NCI-H748 treated with DMSO at 0.1 percent for 48 hours (cell line): Measurements from ENCODE around the gene NOC4L.

Experiments
- DNase-seq: peaks from one replicate; lab custom pipeline; 2025; lab: John Stamatoyannopoulos, UW

NOC4L gene

DNA sequence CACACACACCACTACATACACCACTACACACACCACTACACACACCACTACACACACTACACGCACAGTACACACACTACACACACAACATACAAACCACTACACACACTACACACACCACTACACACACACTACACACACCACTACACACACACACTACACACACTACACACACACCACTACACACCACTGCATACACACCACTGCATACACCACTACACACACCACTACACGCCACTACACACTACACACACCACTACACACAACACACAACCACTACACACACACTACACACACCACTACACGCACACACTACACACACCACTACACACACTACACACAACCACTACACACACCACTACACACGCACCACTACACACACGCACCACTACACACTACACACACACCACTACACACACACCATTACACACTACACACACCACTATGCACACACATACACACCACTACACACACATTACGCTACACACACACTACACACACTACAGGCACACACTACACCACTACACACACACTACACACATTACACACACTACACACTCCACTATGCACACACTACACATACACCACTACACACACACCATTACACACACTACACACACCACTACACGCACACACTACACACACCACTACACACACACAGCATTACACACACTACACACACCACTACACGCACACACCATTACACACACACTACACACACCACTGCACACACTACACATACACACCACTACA is 12.5 kb downstream of the NOC4L start:
- no peak for DNase-seq

DNA sequence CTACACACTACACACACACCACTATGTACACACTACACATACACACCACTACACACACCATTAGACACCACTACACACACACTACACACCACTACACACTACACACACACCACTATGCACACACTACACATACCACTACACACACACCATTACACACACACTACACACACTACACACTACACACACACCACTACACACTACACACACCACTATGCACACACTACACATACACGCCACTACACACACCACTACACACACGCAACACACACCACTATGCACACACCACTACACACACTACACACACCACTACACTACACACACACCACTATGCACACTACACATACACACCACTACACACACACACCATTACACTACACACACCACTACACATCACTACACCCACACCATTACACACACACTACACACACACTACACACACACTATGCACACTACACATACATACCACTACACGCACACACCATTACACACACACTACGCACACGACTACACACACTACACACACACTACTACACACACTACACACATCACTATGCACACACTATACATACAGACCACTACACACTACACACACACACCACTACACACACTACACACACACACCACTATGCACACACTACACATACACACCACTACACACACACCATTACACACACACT is 13.6 kb downstream of the NOC4L start:
- no peak for DNase-seq

GRCh38 chr12:132158677-132159554 is 14.7 kb downstream of the NOC4L start:
- no peak for DNase-seq

DNA sequence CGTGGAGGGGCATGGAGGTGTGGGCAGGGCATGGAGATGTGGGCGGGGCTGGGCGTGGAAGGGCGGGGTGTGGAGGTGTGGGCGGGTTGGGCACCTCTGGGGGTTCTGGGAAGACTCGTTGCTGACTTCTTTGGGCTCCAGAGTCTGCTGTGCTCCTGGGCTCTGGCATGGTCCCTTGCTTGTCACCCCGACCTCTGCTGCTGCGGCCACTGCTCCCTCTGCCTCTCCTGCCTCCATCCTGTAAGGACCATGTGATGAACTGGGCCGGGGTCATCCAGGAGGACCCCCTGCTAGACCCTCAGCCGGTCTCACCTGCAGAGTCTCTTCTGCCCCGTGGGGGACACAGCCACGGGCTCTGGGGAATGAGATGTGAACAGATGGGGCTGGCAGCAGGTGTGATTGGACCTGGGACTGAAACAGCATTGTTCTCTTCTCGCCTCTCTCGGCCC is 15.3 kb downstream of the NOC4L start:
- DNase-seq, result no peak

GRCh38 chr12:132160016-132160415 is 15.8 kb downstream of the NOC4L start:
- DNase-seq, result no peak

- DNase-seq, result no peak
These were observed 16.4 kb downstream of the NOC4L start for GRCh38 chr12:132160601-132161035.

DNA sequence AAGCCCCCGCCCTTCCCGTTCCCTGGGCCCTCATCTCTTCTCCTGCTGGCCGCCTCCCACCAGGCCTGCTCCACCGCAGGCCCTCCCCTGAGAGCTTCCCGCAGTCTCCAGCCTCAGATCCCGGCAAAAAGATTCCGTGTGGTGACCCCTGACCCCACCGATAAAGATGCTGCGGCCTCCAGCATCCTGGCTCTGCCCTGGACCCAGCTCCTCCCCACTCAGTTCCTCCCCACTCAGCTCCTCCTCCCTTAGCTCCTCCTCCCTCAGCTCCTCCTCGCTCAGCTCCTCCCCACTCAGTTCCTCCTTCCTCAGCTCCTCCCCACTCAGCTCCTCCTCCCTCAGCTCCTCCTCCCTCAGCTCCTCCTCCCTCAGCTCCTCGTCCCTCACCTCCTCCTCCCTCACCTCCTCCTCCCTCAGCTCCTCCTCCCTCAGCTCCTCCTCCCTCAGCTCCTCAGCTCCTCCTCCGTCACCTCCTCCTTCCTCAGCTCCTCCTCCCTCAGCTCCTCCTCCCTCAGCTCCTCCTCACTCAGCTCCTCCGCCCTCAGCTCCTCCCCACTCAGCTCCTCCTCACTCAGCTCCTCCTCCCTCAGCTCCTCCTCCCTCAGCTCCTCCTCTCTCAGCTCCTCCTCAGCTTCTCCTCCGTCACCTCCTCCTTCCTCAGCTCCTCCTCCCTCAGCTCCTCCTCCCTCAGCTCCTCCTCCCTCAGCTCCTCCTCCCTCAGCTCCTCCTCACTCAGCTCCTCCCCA is 17.0 kb downstream of the NOC4L start:
- no peak for DNase-seq

DNA sequence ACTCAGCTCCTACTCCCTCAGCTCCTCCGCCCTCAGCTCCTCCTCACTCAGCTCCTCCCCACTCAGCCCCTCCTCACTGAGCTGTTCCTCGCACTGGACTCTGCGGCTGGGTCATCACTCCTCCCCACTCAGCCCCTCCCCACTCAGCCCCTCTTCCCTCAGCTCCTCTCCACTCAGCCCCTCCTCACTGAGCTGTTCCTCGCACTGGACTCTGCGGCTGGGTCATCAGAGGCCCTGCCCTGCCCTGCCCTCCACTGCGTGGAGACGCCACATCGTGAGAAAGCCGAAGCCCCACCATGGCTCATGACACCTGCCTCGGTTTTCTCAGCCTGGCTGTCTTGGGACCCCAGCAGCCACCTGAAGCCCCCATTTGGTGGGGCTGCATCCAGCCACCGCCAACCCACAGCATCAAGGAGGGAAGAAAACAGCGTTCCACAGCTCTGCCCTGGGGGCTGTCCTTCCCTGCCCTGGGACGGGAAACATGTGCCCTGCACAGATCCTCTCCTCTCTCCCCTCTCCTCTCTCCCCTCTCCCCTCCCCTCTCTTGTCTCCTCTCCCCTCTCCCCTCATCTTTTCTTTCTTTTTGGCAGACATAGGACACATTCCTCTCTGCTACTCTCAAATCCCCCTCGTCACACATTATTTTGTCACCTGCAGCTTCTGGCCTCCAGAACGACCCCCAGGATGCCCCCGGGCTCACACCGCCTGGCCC is 17.7 kb downstream of the NOC4L start:
- no peak for DNase-seq

- no peak for DNase-seq
These were observed 18.3 kb downstream of the NOC4L start for GRCh38 chr12:132162508-132163031.

DNA sequence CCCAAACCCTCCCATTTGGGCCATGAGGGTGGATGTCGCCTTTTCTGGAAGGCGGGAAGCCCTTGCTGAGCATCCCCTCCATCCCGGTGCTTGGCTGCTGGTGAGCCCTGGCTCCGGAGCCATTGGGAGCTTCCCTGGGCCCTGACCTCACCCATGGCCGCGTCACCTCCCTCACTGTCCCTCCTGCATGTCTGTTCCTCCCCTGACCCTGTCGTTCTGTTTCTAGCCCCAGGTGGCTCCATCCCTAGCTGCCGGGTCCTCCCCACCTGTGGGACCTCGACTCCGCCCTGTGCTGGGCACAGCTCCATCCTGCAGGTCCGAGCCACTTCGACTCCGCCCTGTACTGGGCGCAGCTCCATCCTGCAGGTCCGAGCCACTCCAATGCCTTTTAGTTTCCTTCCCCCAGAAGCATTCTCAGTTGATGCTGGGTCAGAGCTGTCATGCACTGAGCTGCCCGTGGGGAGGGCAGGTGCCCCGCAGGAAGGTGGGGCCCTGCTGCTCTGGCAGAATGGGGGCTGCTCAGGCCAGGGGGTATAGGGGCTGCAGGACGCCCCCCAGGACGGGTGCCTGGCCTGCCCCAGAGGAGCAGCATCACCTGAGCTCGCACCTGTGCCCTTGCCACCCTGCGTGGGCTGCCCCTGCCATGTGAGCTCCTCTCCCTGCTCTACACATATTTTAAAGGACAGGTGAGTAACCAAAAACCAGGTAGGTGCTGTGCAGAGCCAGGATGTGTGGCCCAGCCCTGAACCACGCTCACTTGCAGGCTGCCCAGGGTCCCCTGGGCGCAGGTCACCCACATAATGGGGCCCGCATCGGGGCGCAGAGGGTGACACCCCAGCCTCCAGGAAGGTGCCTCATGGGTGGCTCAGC is 19.0 kb downstream of the NOC4L start:
- DNase-seq, result no peak

- DNase-seq, result no peak
These were observed 19.6 kb downstream of the NOC4L start for GRCh38 chr12:132163911-132164288.

GRCh38 chr12:132164426-132164825 is 20.2 kb downstream of the NOC4L start:
- no peak for DNase-seq

GRCh38 chr12:132165584-132165983 is 21.3 kb downstream of the NOC4L start:
- no peak for DNase-seq

- no peak for DNase-seq
These were observed 21.8 kb downstream of the NOC4L start for GRCh38 chr12:132166093-132166492.

DNA sequence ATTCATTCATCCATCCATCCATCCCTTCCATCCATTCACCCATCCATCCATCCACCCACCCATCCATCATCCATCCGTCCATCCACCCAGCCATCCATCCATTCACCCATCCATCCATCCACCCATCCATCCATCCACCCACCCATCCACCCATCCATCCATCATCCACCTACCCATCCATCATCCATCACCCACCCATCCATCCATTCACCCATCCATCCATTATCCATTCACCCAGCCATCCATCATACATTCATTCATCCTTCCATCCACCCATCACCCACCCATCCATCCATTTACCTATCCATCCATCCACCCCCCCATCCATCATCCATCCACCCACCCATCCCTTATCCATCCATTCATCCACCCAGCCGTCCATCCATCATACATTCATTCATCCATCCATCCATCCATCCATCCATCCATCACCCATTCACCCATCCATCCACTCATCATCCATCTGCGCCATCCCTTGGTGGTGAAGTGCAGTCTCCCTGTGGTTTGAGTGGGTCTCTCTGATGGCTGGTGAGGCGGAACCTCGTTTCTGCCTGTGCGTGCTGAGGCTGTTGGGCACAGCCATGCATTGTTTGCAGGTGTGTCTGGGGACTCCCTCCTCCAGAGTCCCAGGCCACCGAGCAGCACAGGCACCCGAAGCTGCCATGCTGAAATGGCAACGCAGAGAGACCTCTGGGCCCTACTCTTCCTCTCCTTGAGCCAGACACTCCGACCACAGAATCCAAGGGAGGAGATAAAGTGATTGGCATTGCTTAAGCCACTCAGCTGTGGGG is 22.7 kb downstream of the NOC4L start:
- DNase-seq, result no peak

DNA sequence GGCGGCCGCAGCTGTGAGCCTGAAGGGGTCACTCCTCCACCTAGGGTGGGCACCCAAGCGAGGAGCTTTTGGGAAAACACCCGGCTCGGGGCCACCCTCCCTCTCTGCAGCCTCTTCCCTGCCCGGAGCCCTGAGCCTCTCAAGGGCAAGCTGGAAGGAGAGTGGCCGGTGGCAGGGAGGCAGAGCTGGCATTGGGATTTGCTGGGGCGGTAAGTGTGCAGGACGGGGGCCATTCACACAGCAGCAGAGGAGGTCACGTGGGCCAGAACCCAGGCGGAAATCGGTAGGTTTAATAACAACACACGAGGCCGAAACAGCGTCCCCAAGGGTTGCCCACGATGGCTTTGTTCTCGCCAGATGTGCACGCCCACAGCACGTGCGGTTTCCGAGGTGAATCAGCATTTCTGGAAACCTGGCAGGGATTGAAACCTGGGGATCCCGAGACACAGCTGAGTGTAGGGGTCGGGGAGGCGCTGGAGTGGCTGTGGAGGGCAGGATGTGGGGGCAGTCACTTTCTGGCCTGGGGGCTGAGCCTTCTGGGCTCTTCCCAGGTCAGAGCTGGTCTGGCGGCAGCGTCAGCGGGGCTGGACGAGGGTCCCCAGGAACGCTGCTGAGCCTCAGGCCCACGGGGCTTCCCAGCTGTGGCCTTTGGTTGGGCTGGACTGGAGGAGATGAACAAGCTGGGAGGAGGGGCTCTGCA is 23.5 kb downstream of the NOC4L start:
- DNase-seq, result no peak

GRCh38 chr12:132168311-132169031 is 24.2 kb downstream of the NOC4L start:
- DNase-seq, result no peak

DNA sequence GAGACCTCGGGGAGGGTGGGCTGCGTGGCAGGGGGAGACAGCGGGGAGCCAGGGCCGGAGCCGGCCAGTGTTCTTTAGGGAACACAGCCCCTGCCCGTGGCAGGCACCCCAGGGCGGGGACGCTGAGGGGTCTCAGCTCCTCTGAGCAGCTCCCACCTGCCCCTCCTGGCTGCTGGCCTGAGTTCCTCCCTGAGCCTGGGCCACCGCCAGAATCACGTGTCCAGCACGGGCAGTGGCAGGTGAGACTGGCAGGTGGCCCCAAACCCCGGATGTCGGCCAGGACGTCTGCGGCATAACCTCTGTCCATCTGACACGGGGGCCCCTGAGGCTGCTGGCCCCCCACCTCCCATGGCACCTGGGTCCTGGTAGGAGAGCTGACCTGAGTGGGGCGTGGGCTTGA is 25.1 kb downstream of the NOC4L start:
- DNase-seq, result no peak
